SK-N-SH treated with all-trans-retinoic acid at 6 μM for 48 hours (cell line): ENCODE measurements around the gene SYCP2.
"Not testable (repeated sequence)": the region's sequence is repeated elsewhere in the genome, so short reads cannot be mapped to it uniquely, and the experiment has no call there.

Source experiments
- ARNTL ChIP-seq: fragments of 450-650 bp; formaldehyde crosslinking; IDR thresholded peaks from 2 replicates; pipeline ENCODE4 v1.5.0; 2020; ENCODE audit warnings: low read depth, mild to moderate bottlenecking, moderate library complexity, borderline replicate concordance
- BACH2 ChIP-seq: fragments of 250-450 bp; sonication (Bioruptor Pico); IDR thresholded peaks from 2 replicates; pipeline ENCODE4 v1.9.0; 2021; ENCODE audit warnings: mild to moderate bottlenecking, borderline replicate concordance
- CREB5 ChIP-seq: fragments of 250-450 bp; sonication (Bioruptor Pico); IDR thresholded peaks from 2 replicates; pipeline ENCODE4 v1.5.1; 2020; ENCODE audit warnings: low read depth, mild to moderate bottlenecking, moderate library complexity
- CSRNP3 ChIP-seq: fragments of 250-450 bp; sonication (Bioruptor Pico); IDR thresholded peaks from 2 replicates; pipeline ENCODE4 v1.5.1; 2021; ENCODE audit warnings: mild to moderate bottlenecking, moderate library complexity
- ESRRG ChIP-seq: fragments of 250-450 bp; sonication (Bioruptor Pico); IDR thresholded peaks from 2 replicates; pipeline ENCODE4 v1.6.1; 2021; ENCODE audit warnings: mild to moderate bottlenecking
- PATZ1 ChIP-seq: fragments of 250-450 bp; sonication (Bioruptor Pico); IDR thresholded peaks from 2 replicates; pipeline ENCODE4 v1.8.0; 2020; ENCODE audit warnings: mild to moderate bottlenecking, moderate library complexity, borderline replicate concordance
- PPARA ChIP-seq: fragments of 250-450 bp; sonication (Bioruptor Pico); IDR thresholded peaks from 2 replicates; pipeline ENCODE4 v1.5.0; 2020; ENCODE audit warnings: mild to moderate bottlenecking, borderline replicate concordance
- RARB ChIP-seq: fragments of 250-450 bp; sonication (Bioruptor Pico); IDR thresholded peaks from 2 replicates; pipeline ENCODE4 v1.8.0; 2021; ENCODE audit warnings: mild to moderate bottlenecking, moderate library complexity
- SNAI2 ChIP-seq: fragments of 250-450 bp; sonication (Bioruptor Pico); IDR thresholded peaks from 2 replicates; pipeline ENCODE4 v1.5.0; 2020; ENCODE audit warnings: mild to moderate bottlenecking, moderate library complexity
- TSHZ2 ChIP-seq: fragments of 250-450 bp; sonication (Bioruptor Pico); IDR thresholded peaks from 2 replicates; pipeline ENCODE4 v1.5.0; 2020; ENCODE audit warnings: mild to moderate bottlenecking, moderate library complexity
- ZFP3 ChIP-seq: fragments of 250-450 bp; sonication (Bioruptor Pico); IDR thresholded peaks from 2 replicates; pipeline ENCODE4 v1.5.0; 2020; ENCODE audit warnings: mild to moderate bottlenecking, moderate library complexity
- ZFP30 ChIP-seq: fragments of 450-650 bp; formaldehyde crosslinking; IDR thresholded peaks from 2 replicates; pipeline ENCODE4 v1.5.0; 2022; ENCODE audit warnings: mild to moderate bottlenecking, moderate library complexity
- ZNF565 ChIP-seq: fragments of 450-650 bp; formaldehyde crosslinking; conservative IDR thresholded peaks from 2 replicates; pipeline ENCODE4 v1.5.0; 2020; ENCODE audit warnings: low read depth, mild to moderate bottlenecking, moderate library complexity

GRCh38 chr20:59856941-59857340 is 76.5 kb downstream of the SYCP2 start:
- not testable (repeated sequence) for TF ChIP-seq PATZ1 (CRISPR knock-in tag); RARB; CREB5 (CRISPR knock-in tag); ZFP30; TSHZ2; BACH2; ZFP3 (CRISPR knock-in tag); SNAI2; PPARA; ZNF565; CSRNP3 (CRISPR knock-in tag); ARNTL; ESRRG (CRISPR knock-in tag)
